Kidney (tissue), 14 donors: Measurements from ENCODE around the gene CEACAM18. TPM values are rescaled to one million over a fixed set of nuclear protein-coding genes. Genes with fewer than 3 reads are reported as not detected.
"Not testable (repeated sequence)": the region's sequence is repeated elsewhere in the genome, so short reads cannot be mapped to it uniquely, and the experiment has no call there.

Experiments used
- DNase-seq, 5 donors: peaks; one replicate each; pipeline ENCODE4 v3.0.0-alpha.2; 2013 to 2020
- FAIRE-seq: peaks from 2 replicates; lab custom pipeline; 2012; peaks lifted over from hg19 to GRCh38; lab: Jason Lieb, UNC
- H3K27ac ChIP-seq, 2 donors: one replicate each; pipeline ENCODE4 v1.7.0; 2013; ENCODE audit warnings: low read depth in 2 of 2, low read length in 2 of 2, inconsistent platforms in 1 of 2
- H3K27me3 ChIP-seq: one replicate; pipeline ENCODE4 v1.7.1; 2013; ENCODE audit warnings: low read length, inconsistent platforms; ENCODE audit not compliant: control insufficient read depth, insufficient read depth
- H3K36me3 ChIP-seq, 3 donors: one replicate each; pipeline versions ENCODE4 v1.7.0 to v1.7.1; 2013; ENCODE audit warnings: low read length in 3 of 3, control low read depth in 1 of 3, inconsistent platforms in 1 of 3; ENCODE audit not compliant: insufficient read depth in 3 of 3, control insufficient read depth in 2 of 3
- H3K4me1 ChIP-seq, 3 donors: one replicate each; pipeline versions ENCODE4 v1.7.0 to v1.7.1; 2013; ENCODE audit warnings: low read length in 3 of 3, inconsistent platforms in 1 of 3, low read depth in 1 of 3; ENCODE audit not compliant: control insufficient read depth in 2 of 3, insufficient read depth in 2 of 3
- H3K4me3 ChIP-seq, 3 donors: one replicate each; pipeline versions ENCODE4 v1.7.0 to v1.8.1; 2013; ENCODE audit warnings: low read length in 3 of 3, control low read depth in 1 of 3, inconsistent platforms in 1 of 3
- H3K9ac ChIP-seq, 3 donors: one replicate each; pipeline versions ENCODE4 v1.7.0 to v1.7.1; 2013; ENCODE audit warnings: low read length in 3 of 3, control low read depth in 1 of 3, inconsistent platforms in 1 of 3
- H3K9me3 ChIP-seq, 3 donors: one replicate each; pipeline versions ENCODE4 v1.7.0 to v1.7.1; 2013; ENCODE audit warnings: low read length in 3 of 3, control low read depth in 1 of 3, inconsistent platforms in 1 of 3; ENCODE audit not compliant: control insufficient read depth in 2 of 3, insufficient read depth in 1 of 3
- intact Hi-C: fragments of 100-400 bp; cut with DNase I; formaldehyde crosslinking; loops from one replicate; pipeline ENCODE4 v1.11.1; 2022
- polyA plus RNA-seq: library from polyadenylated mRNA; stranded (reverse); fragments of 350-450 nt; fragmentation: Illumina TruSeq; extraction: RNeasy Lipid Tissue Mini Kit (QIAGEN cat#74804); gene quantifications from one replicate; pipeline ENCODE4 v1.2.3, GENCODE V29; 2014; ENCODE audit warnings: low read depth, low replicate concordance; ENCODE audit not compliant: insufficient read depth
- total RNA-seq: library from RNA; stranded (reverse); fragmentation: NEBNext Ultra II Directional; extraction: Animal tissue kit (Norgen Biotek cat#: 25700); gene quantifications from one replicate; pipeline ENCODE4 v1.2.1, GENCODE V29; 2021
- TF ChIP-seq, protein P1 (sequence below): IDR thresholded peaks from 3 replicates; pipeline ENCODE4 v1.5.1; 2012; ENCODE audit warnings: mild to moderate bottlenecking, moderate library complexity, borderline replicate concordance; ENCODE audit not compliant: insufficient read depth; ENCODE audit errors: extremely low read depth
- donor health status: control.
- donor health status: control.
- donor health status: control.
- donor health status: control.
- donor health status: control.
- donor health status: DM: yes; HTN: yes; CAD: no.
- donor health status: Normal renal cell carcinoma (clear cell type).

CEACAM18 gene
- total and polyA plus RNA-seq, 2 donors from 2014 or later = not detected

DNA sequence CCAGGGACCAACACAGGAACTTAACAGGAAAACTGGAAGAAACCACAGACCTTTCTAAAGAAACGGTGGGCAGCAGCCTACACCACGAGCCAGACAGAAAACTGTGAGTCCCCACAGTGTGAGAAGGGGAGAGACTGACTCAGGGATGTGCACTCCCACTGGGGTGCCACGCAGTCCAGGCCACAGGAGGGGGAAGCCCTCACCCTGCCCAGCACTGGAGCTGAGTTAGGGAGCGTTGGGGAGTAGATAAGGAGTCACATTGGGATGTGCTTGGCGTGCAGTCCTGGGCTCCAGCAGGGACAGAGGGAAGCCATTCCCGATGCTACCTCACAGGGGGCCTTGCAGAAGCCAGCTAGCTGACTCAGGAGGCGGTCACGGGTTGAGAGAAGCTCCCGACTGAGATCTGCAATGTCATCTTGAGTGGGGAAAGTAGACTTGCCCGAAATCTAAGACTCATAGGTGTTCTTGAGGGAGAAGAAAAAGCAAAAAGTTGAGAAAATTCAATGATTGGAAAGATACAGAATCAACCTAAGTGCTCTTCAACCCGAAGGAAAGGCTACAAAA, 37.4 kb upstream of the CEACAM18 start:
- TF ChIP-seq, protein P1, sequence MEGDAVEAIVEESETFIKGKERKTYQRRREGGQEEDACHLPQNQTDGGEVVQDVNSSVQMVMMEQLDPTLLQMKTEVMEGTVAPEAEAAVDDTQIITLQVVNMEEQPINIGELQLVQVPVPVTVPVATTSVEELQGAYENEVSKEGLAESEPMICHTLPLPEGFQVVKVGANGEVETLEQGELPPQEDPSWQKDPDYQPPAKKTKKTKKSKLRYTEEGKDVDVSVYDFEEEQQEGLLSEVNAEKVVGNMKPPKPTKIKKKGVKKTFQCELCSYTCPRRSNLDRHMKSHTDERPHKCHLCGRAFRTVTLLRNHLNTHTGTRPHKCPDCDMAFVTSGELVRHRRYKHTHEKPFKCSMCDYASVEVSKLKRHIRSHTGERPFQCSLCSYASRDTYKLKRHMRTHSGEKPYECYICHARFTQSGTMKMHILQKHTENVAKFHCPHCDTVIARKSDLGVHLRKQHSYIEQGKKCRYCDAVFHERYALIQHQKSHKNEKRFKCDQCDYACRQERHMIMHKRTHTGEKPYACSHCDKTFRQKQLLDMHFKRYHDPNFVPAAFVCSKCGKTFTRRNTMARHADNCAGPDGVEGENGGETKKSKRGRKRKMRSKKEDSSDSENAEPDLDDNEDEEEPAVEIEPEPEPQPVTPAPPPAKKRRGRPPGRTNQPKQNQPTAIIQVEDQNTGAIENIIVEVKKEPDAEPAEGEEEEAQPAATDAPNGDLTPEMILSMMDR = no peak
- no peaks in the 10 kb centered on the region for H3K36me3 ChIP-seq
- no peak overlapping the region for H3K27ac ChIP-seq
- H3K9me3 ChIP-seq = peaks cover 0 to 1% (median 0%) of the 10 kb centered on the region in 3 donors
- H3K4me1 ChIP-seq = no peaks in the 10 kb centered on the region
- no peak overlapping the region for H3K9ac ChIP-seq
- intact Hi-C loops = no loop called here
- H3K4me3 ChIP-seq = no peak overlapping the region
- no peak for FAIRE-seq
- peak in 1 of 5 donors; percentile 54 for DNase-seq
- no peaks in the 10 kb centered on the region for H3K27me3 ChIP-seq

GRCh38 chr19:51441410-51442390, 36.6 kb upstream of the CEACAM18 start:
- FAIRE-seq (no peak), DNase-seq (peak in 1 of 5 donors; percentile 52)
- no peak overlapping the region for H3K4me3 ChIP-seq
- H3K36me3 ChIP-seq = no peaks in the 10 kb centered on the region
- H3K4me1 ChIP-seq = no peaks in the 10 kb centered on the region
- intact Hi-C loops = no loop called here
- H3K27me3 ChIP-seq = no peaks in the 10 kb centered on the region
- H3K27ac ChIP-seq = no peak overlapping the region
- no peak overlapping the region for H3K9ac ChIP-seq
- peaks cover 0 to 2% (median 0%) of the 10 kb centered on the region in 3 donors for H3K9me3 ChIP-seq
- TF ChIP-seq, protein P1 = no peak

DNA sequence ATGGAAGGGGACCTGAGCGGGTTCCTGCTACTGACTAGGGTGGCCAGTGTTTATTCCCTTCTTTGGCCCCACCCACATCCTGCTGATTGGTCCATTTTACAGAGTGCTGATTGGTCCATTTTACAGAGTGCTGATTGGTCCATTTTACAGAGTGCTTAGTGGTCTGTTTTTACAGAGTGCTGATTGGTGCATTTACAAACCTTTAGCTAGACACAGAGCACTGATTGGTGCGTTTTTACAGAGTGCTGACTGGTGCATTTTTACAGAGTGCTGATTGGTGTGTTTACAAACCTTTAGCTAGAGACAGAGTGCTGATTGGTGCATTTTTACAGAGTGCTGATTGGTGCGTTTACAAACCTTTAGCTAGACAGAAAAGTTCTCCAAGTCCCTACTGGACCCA, 30.8 kb upstream of the CEACAM18 start:
- H3K36me3 ChIP-seq, H3K27me3 ChIP-seq, H3K4me1 ChIP-seq, DNase-seq, intact Hi-C loops, FAIRE-seq, H3K9me3 ChIP-seq, H3K27ac ChIP-seq, H3K9ac ChIP-seq, H3K4me3 ChIP-seq: not testable (repeated sequence)

DNA sequence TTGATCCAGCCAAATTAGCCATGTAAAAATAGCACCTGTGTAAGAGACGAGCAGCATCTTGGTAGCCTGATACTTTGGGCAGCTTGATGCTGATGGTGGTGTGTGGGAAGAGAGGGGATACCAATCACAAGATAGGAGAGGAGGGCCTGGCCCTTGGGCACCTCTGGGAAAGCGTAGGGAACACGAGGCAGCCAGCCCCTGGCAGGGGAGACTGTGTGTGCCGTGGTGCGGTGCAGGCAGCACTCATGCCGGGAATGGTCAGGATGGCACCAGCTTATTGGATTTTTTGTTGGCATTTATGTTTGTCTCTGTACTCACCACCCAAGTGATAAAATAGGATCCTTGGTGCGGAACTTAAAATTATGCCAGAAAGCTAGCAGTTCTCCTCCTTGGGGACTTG, 30.3 kb upstream of the CEACAM18 start:
- no peak for FAIRE-seq
- H3K4me1 ChIP-seq = no peaks in the 10 kb centered on the region
- H3K27ac ChIP-seq = no peak overlapping the region
- H3K9me3 ChIP-seq = peaks cover 0 to 2% (median 0%) of the 10 kb centered on the region in 3 donors
- TF ChIP-seq, protein P1 = no peak
- intact Hi-C loops = no loop called here
- no peaks in the 10 kb centered on the region for H3K27me3 ChIP-seq
- H3K36me3 ChIP-seq = no peaks in the 10 kb centered on the region
- peak in 1 of 5 donors; percentile 44 for DNase-seq
- no peak overlapping the region for H3K4me3 ChIP-seq
- no peak overlapping the region for H3K9ac ChIP-seq
